IPS-18c (cell line): Measurements from ENCODE around the gene SPRED2.

Experiments used
- H3K4me3 ChIP-seq: 2 replicates; pipeline ENCODE4 v1.7.0; 2013; ENCODE audit warnings: low read depth, mild to moderate bottlenecking, low read length, moderate library complexity; ENCODE audit not compliant: insufficient read depth
- H3K9me3 ChIP-seq: one replicate; pipeline ENCODE4 v1.6.1; 2013; ENCODE audit warnings: mild to moderate bottlenecking, low read length, moderate library complexity; ENCODE audit not compliant: control insufficient read depth, insufficient read depth

SPRED2 gene

DNA sequence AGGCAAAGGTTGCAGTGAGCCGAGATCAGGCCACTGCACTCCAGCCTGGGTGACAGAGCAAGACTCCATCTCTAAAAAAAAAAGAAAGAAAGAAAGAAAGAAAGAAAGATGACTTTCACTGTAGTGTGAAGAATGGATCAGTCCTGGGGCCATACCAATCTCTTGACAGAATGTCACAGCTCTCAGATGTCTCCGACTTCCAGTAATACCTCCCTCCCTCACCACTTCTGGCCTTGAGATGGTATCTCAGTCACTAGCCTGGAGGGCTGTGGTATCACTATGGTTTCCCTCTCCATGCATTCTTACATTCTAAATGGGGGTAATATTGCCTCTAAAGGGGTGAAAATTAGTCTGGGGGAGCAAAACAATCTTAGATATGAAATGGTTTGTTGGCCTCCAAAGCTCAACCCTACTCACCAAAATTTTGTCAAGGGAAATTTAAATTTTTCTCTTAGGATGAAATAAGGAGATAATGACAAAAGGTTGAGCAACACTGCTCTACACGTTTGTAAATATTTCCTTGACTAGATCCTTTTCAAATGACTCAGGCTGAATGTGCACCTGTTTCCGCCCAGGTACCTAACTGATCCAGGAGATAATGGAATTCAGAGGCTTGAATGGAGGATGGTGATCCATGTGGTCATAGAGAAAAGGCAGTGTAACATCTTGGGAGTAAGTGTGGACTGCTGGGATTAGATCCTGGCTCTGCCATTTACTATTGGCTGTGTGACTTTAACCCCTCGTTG is 19.9 kb upstream of the SPRED2 start:
- Histone ChIP-seq H3K4me3 (no peak overlapping the region), H3K9me3 (no peaks in the 10 kb centered on the region)

DNA sequence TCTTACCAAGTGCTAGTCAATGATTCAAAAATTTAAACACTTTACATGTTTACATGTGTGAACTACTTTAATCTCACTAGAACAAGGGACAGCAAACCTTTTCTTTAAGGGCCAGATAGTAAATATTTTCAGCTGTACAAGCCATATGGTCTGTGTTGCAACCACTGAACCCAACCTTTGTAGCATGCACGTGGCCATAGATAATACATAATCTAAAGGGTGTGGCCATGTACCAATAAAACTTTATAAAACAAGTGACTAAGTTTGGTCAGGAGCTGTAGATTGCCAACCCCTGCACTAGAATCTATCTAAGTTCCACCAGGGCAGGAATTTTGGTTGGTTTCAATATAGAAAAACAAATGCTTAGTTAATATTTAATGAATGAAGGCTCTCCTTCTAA is 18.4 kb upstream of the SPRED2 start:
- Histone ChIP-seq H3K4me3 (no peak overlapping the region), H3K9me3 (no peaks in the 10 kb centered on the region)

DNA sequence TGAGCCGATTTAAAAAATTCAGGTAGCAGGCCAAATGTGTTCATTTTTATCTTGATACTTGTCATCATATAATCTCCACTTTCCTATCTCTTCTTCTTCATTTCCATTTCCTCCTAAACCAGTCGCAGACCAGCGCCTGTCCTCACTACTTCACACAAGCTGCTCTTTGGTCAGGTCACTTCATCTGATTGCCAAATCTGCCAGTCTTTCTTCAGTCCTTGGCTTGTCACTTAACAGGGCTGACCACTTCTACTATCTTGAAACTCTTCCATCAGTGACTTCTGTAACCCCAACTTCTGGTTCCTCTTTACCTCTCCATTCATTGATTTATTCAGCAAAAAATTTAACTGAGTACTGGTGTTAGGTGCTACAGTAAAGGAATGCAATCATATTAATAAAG is 18.0 kb upstream of the SPRED2 start:
- Histone ChIP-seq H3K4me3 (no peak overlapping the region), H3K9me3 (no peaks in the 10 kb centered on the region)

DNA sequence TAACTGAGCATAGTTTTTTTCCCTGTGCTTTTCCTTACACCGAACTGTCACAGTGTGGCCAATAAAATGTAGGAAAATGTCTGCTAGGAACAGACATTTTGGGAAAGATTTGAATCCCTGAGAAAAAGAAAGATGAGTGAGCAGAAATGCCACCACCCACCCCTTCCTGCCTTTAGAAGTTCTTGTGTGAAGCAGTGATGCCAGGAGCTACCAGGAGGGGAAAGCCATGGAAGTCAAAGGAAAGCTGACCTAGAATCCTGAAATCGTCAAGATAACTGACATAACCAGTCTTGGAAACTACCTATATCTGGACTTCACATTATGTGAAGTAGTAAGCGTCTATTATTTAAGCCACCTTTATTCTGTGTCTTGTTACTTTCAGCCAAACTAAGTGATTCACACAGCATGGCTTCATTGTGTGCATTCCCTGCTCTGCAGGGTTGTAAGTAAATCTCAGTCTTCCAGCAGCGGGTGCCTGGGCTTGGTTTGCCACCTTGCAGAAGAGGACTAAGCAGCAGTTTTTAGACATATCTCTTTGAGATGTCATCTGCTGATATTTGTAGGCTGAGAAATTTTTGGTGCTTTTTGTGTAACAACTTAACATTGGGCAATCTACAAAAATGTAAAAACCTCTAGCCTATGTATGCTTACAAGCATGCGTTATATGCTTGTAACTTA is 11.2 kb upstream of the SPRED2 start:
- no peaks in the 10 kb centered on the region for H3K9me3 ChIP-seq
- H3K4me3 ChIP-seq: no peak overlapping the region

DNA sequence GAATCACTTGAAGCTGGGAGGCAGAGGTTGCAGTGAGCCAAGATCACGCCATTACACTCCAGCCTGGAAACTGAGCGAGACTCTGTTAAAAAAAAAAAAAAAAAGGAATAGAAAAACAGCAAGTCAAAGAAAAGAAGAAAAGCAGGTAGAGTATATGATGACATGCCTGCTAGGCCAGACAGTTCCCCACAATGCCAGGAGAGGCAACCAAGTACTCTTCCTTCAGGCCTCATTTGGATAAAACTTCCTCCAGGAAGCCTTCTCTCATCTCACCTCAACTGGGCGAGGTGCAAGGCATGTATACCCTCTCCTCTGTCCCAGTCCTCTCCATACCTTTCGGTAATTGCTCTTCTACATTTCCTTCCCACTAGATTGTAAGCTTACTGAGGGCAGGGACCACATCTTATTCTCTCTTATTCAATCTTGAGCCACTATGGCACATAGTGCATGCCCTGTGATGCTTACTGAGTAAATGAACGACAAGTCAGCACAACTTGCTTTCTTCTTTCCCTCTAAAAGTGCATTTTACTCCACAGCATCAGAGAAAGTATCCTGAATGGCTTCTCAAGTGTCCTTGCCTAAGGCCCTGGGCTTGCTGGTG is 10.1 kb upstream of the SPRED2 start:
- no peaks in the 10 kb centered on the region for H3K9me3 ChIP-seq
- H3K4me3 ChIP-seq: no peak overlapping the region

DNA sequence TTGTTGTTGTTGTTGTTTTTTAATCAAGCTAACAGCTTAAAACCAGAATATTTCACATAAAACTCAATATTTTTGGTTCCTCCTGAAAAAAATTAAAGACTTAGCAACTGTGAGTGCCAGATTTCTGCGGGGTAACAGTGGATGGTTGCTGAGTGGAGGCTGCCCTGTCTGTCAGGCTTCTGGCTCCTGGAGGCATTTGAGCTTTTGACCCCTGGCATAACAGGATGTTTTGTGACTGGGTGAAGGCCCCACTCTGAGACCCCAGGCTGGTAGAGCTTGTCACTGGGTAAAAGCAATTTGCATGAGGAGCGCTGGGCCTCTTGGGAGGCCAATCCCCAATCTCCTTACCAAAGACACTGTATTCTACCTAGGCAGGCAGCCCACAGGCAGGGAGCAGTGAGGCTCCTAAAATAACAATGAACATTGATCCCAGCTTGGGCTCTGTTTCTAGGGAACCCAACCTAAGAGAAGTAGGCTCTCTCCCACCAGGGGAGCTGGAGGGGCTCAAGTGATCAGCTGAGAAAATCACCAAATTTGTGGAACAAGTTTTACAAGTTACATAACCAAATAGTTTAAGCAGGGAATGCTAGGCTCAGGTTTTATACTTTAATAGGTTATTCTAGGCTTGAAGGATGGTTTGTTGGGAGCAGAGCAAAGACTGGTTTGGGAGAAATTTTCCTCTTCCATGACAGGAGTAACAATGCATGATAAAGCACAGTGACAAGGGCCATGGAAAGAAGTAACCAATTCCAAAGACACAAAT is 5.9 kb upstream of the SPRED2 start:
- Histone ChIP-seq H3K9me3 (no peaks in the 10 kb centered on the region), H3K4me3 (no peak overlapping the region)

DNA sequence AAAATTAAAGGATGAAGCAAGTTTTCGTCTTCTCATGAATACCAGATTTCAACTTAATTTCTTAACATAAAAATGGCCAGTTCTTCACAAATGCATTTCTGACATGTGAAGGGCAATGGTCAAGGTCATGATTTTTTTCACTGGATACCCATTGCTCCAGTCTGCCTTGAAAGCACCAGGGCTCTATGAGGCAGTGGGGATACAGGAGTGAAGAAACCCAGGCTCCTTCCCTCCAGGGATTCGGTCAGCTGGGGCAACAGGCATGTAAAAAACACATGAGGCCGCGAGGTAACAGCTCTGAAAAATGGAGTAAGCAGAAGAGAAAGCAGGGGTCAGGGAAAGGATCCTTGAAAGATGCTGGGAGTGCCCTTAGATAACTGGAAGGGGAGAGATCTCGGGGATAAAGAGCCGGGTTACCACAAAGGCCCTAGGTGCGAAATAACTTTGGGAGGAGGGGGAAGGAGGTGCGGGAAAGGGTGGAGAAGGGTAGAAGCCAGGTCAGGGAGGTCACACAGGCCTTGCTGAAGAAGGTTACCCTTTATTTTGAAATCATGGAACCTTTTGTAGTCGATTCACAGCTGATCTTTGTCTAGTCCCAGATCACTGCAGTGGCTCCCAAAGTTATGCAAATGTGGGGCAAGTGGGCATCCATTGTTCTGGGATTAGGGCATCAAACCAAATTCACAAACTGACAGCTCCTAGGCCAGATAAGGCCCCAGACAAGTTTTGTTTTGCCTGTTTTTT is 5.2 kb upstream of the SPRED2 start:
- H3K4me3 ChIP-seq: no peak overlapping the region; the same call in 1 of the 2 replicates

DNA sequence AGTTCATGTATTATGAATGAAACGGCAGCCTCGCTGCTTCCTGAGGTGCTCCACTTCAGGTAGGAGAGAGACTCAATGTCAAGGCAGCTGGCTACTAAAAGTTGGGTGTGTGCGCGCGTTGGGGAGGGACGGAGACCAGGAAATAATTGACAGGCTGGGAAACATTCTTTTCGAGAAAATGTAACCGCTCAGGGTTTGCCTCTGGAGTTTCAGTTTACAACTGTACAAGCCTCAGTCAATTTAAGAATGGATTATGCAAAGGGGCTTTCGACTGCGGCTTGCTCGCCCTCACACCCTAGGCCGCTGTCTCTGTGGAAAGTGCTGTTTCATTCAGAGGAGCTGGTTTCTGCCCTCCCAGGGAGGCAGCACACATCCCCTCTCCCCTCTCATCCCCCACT is 4.4 kb upstream of the SPRED2 start:
- H3K4me3 ChIP-seq: peak overlapping the region; percentile 69
- no peaks in the 10 kb centered on the region for H3K9me3 ChIP-seq

More for the DNA sequence above, 5.2 kb upstream of the SPRED2 start:
- H3K9me3 ChIP-seq: no peaks in the 10 kb centered on the region

DNA sequence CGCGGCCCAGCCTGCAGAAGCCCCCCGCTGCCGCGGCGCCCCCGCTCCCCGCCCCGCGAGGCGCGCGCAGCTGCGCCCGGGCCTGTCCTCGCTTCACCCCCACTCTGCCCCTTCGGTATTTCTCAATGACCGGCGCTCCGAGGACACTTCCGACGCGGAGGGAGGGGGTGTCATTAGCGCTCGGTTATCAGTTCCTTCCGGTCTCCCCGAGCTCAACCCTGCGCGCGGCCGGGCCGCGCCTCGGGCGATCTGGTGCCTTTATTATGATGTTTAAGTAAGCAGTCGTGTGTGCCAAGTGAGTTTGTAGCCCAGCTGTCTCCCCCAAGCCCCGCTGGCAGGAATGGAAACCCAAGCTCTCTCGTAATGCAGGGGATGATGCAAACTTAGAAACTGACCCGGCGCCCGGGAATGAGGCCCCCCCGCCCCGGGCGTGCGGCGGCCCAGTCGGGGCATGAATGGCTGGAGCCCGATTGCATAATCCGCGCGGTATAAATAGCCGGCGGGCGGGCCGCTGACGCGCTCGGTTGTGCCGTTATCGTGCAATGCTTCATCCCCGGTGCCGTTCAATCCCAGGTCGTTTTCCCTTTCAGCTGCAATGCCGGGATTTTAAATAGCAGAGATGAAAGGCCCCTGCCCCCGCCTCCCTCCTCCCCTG is 3.9 kb upstream of the SPRED2 start:
- H3K9me3 ChIP-seq: no peaks in the 10 kb centered on the region
- peak overlapping the region; percentile 69 for H3K4me3 ChIP-seq

DNA sequence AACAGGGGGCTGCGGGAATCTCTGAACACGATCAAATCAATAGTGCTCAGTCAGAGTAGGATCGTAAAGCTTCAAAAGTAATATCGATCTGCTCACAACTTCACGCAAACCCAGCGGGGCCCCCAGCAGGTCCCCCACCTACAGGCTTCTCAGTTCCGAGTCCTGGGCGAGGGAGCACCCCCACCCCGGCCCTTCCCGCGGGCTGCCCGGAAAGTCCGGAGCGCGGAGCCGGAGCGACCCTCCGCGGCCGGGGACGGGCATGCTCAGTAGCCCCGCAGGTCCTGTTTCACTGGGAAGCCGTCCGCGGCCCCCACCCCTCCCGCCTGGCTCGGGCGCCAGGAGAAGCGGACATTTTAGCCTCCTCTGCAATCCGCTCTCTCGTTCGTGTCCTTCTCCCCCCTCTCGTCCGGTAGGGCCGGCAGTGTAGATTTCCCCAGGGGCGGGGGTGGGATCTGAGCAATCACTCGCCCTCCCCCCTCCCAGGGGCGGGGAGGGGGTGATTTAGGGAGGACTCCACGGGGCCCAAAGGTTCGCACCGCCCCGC is 3.3 kb upstream of the SPRED2 start:
- H3K9me3 ChIP-seq: no peaks in the 10 kb centered on the region
- peak overlapping the region; percentile 69 for H3K4me3 ChIP-seq

DNA sequence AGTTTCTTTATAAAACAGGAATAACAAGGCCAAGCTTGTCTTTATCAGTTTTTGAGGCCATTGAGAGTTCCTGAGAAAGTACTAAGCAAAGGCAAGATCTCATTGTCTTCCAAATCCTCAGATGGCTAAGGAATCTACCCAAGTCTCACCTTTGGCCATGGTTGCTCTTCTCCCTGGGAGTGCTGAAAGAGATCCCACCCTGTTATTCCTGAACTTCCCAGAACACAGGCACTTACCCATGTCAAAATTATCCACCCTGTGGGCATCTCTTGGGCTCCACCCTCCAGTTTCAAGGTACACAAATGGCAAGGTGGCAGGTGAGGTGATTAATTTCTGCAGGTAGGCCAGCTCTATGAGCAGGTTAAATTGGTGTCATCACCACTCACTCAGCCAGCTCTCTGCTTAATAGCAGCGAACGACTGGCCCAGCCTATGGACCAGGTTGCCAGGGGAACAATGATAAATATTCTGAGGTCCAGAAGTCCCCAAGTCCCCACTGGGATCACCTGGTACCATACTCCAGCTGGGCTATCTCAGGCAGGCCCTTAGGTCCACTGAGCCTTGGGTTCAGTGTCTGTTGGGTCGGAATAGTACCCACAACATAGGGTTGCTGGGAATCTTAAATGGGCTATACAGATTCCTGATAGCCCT is 2.3 kb upstream of the SPRED2 start:
- Histone ChIP-seq H3K9me3 (no peaks in the 10 kb centered on the region), H3K4me3 (no peak overlapping the region; the same call in 1 of the 2 replicates)

DNA sequence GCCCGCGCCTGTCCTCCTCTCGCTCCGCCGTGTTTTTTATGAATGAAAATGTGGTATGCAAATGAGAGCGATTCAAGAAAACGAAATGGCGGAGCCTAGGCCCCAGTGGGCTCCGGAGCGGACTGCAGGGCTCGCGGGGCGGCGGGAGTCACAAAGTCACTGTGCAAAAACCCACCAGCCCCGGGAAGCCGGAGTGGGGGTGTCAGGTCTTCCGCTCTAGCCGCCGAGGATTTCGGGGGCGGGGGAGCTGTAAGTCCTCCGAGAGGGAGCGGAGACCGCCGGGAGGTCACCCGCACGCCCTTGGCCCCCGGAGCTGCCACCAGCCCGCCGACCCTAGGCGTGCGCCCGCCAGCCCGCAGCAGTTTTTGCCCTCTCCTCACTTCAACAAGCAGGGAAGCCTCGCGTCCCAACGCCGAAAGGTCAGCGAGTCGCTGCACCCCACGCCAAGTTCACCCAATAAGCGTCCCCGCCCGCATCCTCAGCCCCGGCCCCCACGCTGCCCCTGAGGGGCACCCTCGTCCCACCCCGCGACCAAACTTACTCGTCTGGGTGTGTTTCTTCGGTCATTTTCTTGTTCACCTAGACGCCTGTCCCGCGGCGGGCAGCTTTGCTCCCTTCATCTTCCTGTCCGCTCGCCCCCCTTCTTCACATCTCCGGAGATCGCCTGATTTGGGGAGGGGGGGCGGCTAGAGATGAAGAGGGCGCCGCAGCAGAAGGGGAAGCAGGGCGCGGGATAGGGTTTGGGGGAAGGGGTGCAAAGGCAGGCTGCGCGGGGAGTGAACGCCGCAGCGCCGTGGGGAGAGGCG is 775 bp downstream of the SPRED2 start:
- H3K9me3 ChIP-seq: no peaks in the 10 kb centered on the region

DNA sequence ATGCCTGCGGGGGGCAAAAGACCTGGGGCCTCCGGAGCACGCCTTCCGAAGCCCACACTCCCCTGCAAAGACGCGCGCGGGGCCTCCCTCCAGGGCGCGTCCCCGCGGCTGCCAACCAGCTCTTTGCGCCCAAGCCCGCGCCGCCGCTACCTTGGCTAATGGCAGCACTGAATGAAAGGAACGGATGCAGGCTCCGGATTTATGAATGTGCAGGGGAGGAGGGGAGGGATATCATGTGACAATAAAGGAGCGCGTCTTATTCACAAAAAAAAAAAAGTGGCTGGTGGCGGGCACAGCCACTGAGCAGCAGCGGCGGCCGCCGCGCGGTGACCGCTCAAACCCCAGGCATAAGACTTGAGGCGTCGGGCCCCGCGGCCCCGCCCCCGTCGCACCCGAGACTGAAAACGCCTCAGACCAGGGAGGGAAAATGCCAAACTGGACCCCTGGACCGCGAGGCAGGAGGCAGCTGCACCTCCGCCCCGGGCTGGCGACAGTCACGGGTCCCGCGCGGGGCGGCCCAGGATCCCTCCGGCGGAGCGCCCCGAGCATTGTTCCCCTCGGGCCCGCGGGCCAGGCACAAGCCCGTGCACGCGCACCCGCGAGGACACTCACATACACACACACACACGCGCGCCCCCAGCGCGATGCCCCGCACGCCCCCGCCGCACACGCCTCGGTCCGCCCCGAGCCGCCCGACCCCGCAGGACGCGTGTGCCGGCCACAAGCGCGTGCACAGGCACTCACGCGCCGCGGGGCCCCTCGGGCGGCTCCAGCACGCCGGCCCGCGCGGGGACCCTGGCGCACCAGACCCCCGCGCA is 1.6 kb downstream of the SPRED2 start:
- Histone ChIP-seq H3K9me3 (no peaks in the 10 kb centered on the region), H3K4me3 (peak overlapping the region; percentile 85)

More for the DNA sequence above, 775 bp downstream of the SPRED2 start:
- peak overlapping the region; percentile 85 for H3K4me3 ChIP-seq

DNA sequence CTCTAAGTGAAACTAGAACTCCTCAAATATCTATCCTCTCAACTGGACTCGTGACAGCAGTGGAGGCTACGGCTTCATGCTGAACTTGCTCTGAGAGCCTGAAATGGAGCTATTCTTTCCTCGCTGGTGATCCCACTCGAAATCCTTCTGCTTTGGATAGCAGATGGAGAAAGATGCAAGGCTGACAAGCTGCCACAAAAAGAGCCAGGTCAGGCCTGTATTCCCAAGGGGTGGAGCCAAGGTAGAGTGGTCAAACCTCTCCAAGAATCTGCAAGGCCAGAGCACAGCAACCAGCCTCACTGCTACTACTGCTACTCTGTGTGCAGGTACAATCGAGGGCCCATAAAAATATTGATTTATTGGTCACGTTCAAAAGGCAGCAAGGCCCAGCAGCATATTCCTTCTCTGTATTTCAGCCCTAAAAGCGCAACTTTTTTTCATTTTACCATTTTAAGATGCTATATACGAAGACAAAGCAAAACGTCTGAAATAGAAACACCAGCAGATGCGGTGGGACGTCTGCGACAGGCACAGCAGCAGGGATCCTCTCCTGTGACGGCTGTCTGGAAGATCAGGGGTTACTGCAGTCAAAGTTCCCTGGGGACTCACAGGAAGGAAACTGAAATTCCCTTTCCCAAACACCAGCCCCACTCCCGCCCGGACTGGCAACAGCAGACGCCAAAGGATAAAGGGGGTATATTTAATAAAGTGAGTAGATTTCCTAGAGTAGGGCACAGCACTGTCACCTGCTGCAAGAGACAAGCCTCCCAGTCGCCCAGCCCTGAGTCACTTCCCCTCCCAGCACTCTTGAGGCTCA is 2.4 kb downstream of the SPRED2 start:
- Histone ChIP-seq H3K9me3 (no peaks in the 10 kb centered on the region), H3K4me3 (peak overlapping the region; percentile 85)
